ENCODE data around the gene AACS. TPM values are rescaled to one million over a fixed set of nuclear protein-coding genes. Genes with fewer than 3 reads are reported as not detected.

AACS gene
- total RNA-seq, 4 donors from 2014 or later: 38.0 to 53.3 (median 44.3) TPM

GRCh38 chr12:125093681-125094330 is 28.6 kb downstream of the AACS start:
- DNase-seq: no peak
- TF ChIP-seq POLR2A (IDR thresholded peaks at IDR 0.05) (no peak), CTCF (IDR thresholded peaks at IDR 0.05) (no peak)
- WGBS, 2 donors: 86 to 90% methylated on average over 18 to 19 of the region's 26 CpGs
- H3K27me3 ChIP-seq: no peaks in the 10 kb centered on the region
- peaks cover 10 to 69% (median 23%) of the 10 kb centered on the region in 3 donors for H3K4me1 ChIP-seq
- H3K36me3 ChIP-seq: peaks cover 0 to 66% (median 6%) of the 10 kb centered on the region in 3 donors
- H3K27ac ChIP-seq: peak overlapping the region; percentile 78 to 92 (median 80)
- intact Hi-C loops (cut with DNase I): no loop called here
- no peak overlapping the region for H3K4me3 ChIP-seq
- H3K9me3 ChIP-seq: no peaks in the 10 kb centered on the region

GRCh38 chr12:125096894-125097293 is 31.7 kb downstream of the AACS start:
- no peaks in the 10 kb centered on the region for H3K27me3 ChIP-seq
- intact Hi-C loops (cut with DNase I): no loop called here
- no peak overlapping the region for H3K27ac ChIP-seq
- peaks cover 10 to 82% (median 23%) of the 10 kb centered on the region in 3 donors for H3K4me1 ChIP-seq
- peaks cover 0 to 41% (median under 1%) of the 10 kb centered on the region in 3 donors for H3K36me3 ChIP-seq
- TF ChIP-seq POLR2A (IDR thresholded peaks at IDR 0.05): no peak
- TF ChIP-seq CTCF (IDR thresholded peaks at IDR 0.05): no peak
- H3K4me3 ChIP-seq: no peak overlapping the region
- no peak for DNase-seq
- 100% methylated on average over 4 of the region's 7 CpGs for WGBS, 2 donors
- H3K9me3 ChIP-seq: no peaks in the 10 kb centered on the region

- DNase-seq: no peak
- H3K4me3 ChIP-seq: no peak overlapping the region
- H3K4me1 ChIP-seq: peaks cover 10 to 77% (median 19%) of the 10 kb centered on the region in 3 donors
- TF ChIP-seq CTCF (IDR thresholded peaks at IDR 0.05): no peak
- H3K27ac ChIP-seq: peak overlapping the region in 2 of 4 donors; percentile 51 to 67
- intact Hi-C loops (cut with DNase I): no loop called here
- H3K27me3 ChIP-seq: no peaks in the 10 kb centered on the region
- peaks cover 0 to 41% (median 0%) of the 10 kb centered on the region in 3 donors for H3K36me3 ChIP-seq
- WGBS, 2 donors: 76 to 79% methylated on average over 4 to 5 of the region's 12 CpGs
- H3K9me3 ChIP-seq: no peaks in the 10 kb centered on the region
Measured at GRCh38 chr12:125097427-125097826, 32.2 kb downstream of the AACS start.

- intact Hi-C loops (cut with DNase I): no loop called here
- H3K27me3 ChIP-seq: no peaks in the 10 kb centered on the region
- H3K36me3 ChIP-seq: peaks cover 0 to 50% (median 3%) of the 10 kb centered on the region in 3 donors
- TF ChIP-seq CTCF (IDR thresholded peaks at IDR 0.05) (no peak), POLR2A (IDR thresholded peaks at IDR 0.05) (no peak)
- H3K9me3 ChIP-seq: no peaks in the 10 kb centered on the region
- DNase-seq: no peak
- H3K27ac ChIP-seq: peak overlapping the region in 2 of 4 donors; percentile 51 to 67
- H3K4me1 ChIP-seq: peaks cover 6 to 62% (median 7%) of the 10 kb centered on the region in 3 donors
- H3K4me3 ChIP-seq: no peak overlapping the region
- WGBS, 2 donors: 76 to 78% methylated on average over 12 to 13 of the region's 15 CpGs
Measured at GRCh38 chr12:125098676-125099408, 33.6 kb downstream of the AACS start.

- intact Hi-C loops (cut with DNase I): no loop called here
Measured at GRCh38 chr12:125099409-125099782, 34.2 kb downstream of the AACS start.

More at GRCh38 chr12:125099409-125099782, 34.2 kb downstream of the AACS start:
- no peak for DNase-seq
- no peak for TF ChIP-seq CTCF (IDR thresholded peaks at IDR 0.05)
- no peak for TF ChIP-seq POLR2A (IDR thresholded peaks at IDR 0.05)
- Histone ChIP-seq H3K9me3 (no peaks in the 10 kb centered on the region), H3K4me1 (peaks cover 6 to 57% (median 7%) of the 10 kb centered on the region in 3 donors), H3K4me3 (no peak overlapping the region), H3K27ac (no peak overlapping the region), H3K36me3 (peaks cover 0 to 50% (median 3%) of the 10 kb centered on the region in 3 donors), H3K27me3 (no peaks in the 10 kb centered on the region)
- WGBS, 2 donors: 96 to 99% methylated on average over 7 of the region's 7 CpGs

All from esophagus squamous epithelium (tissue), 5 donors.